ENCODE results near the gene BGLAP. TPM values are rescaled to one million over a fixed set of nuclear protein-coding genes. Genes with fewer than 3 reads are reported as not detected.
A peak's percentile ranks its signal among the peaks of the same experiment; 100 is the strongest.

Gene BGLAP
- total RNA-seq, 1 experiment from 2014 or later: 0.38 TPM

GRCh38 chr1:156258859-156259258, 16.9 kb downstream of the BGLAP start:
- H3K27me3 ChIP-seq: no peaks in the 10 kb centered on the region
- H3K4me1 ChIP-seq: peaks cover 13% of the 10 kb centered on the region
- DNase-seq: no peak
- no peak overlapping the region for H3K27ac ChIP-seq
- no peaks in the 10 kb centered on the region for H3K9me3 ChIP-seq (replicated peaks)
- H3K36me3 ChIP-seq: peaks cover 70% of the 10 kb centered on the region
- H3K4me3 ChIP-seq: no peak overlapping the region

GRCh38 chr1:156259805-156260204, 17.8 kb downstream of the BGLAP start:
- no peak overlapping the region for H3K4me3 ChIP-seq
- H3K9me3 ChIP-seq (replicated peaks): no peaks in the 10 kb centered on the region
- no peak overlapping the region for H3K27ac ChIP-seq
- DNase-seq: no peak
- peaks cover 71% of the 10 kb centered on the region for H3K36me3 ChIP-seq
- H3K4me1 ChIP-seq: peaks cover 13% of the 10 kb centered on the region
- no peaks in the 10 kb centered on the region for H3K27me3 ChIP-seq

GRCh38 chr1:156260896-156261295, 18.9 kb downstream of the BGLAP start:
- DNase-seq: peak; percentile 88 to 94
- Histone ChIP-seq H3K36me3 (peaks cover 72% of the 10 kb centered on the region), H3K4me3 (no peak overlapping the region), H3K9me3 (replicated peaks) (no peaks in the 10 kb centered on the region), H3K27ac (peak overlapping the region; percentile 43; the same call in 1 of the 2 replicates), H3K27me3 (no peaks in the 10 kb centered on the region), H3K4me1 (peaks cover 13% of the 10 kb centered on the region)

GRCh38 chr1:156262461-156263287, 20.7 kb downstream of the BGLAP start:
- H3K27me3 ChIP-seq: no peaks in the 10 kb centered on the region
- H3K4me1 ChIP-seq: peaks cover 13% of the 10 kb centered on the region
- DNase-seq: no peak
- H3K4me3 ChIP-seq: no peak overlapping the region
- H3K27ac ChIP-seq: no peak overlapping the region
- peaks cover 84% of the 10 kb centered on the region for H3K36me3 ChIP-seq
- no peaks in the 10 kb centered on the region for H3K9me3 ChIP-seq (replicated peaks)

- Histone ChIP-seq H3K36me3 (peaks cover 84% of the 10 kb centered on the region), H3K27ac (no peak overlapping the region)
- no peak for DNase-seq
Measured at GRCh38 chr1:156263288-156263655, 21.3 kb downstream of the BGLAP start.

GRCh38 chr1:156266051-156266450, 24.1 kb downstream of the BGLAP start:
- DNase-seq: no peak
- Histone ChIP-seq H3K27me3 (no peaks in the 10 kb centered on the region), H3K9me3 (replicated peaks) (no peaks in the 10 kb centered on the region), H3K4me3 (no peak overlapping the region), H3K4me1 (peaks cover 5% of the 10 kb centered on the region; the same call in 1 of the 2 replicates), H3K36me3 (peaks cover 76% of the 10 kb centered on the region), H3K27ac (no peak overlapping the region)

More at GRCh38 chr1:156263288-156263655, 21.3 kb downstream of the BGLAP start:
- Histone ChIP-seq H3K4me1 (peaks cover 13% of the 10 kb centered on the region), H3K4me3 (no peak overlapping the region), H3K27me3 (no peaks in the 10 kb centered on the region), H3K9me3 (replicated peaks) (no peaks in the 10 kb centered on the region)

- Histone ChIP-seq H3K27ac (no peak overlapping the region), H3K9me3 (replicated peaks) (no peaks in the 10 kb centered on the region), H3K27me3 (no peaks in the 10 kb centered on the region), H3K4me1 (no peaks in the 10 kb centered on the region), H3K4me3 (no peak overlapping the region), H3K36me3 (peaks cover 81% of the 10 kb centered on the region)
- no peak for DNase-seq
Measured at GRCh38 chr1:156268336-156268735, 26.4 kb downstream of the BGLAP start.

- H3K4me3 ChIP-seq: no peak overlapping the region
- H3K9me3 ChIP-seq (replicated peaks): no peaks in the 10 kb centered on the region
- H3K36me3 ChIP-seq: peaks cover 79% of the 10 kb centered on the region
- no peak for DNase-seq
- no peaks in the 10 kb centered on the region for H3K4me1 ChIP-seq
- H3K27ac ChIP-seq: no peak overlapping the region
- H3K27me3 ChIP-seq: no peaks in the 10 kb centered on the region
Measured at GRCh38 chr1:156270314-156270713, 28.3 kb downstream of the BGLAP start.

GRCh38 chr1:156276532-156276931, 34.5 kb downstream of the BGLAP start:
- Histone ChIP-seq H3K36me3 (peaks cover 60% of the 10 kb centered on the region), H3K4me1 (peaks cover 7% of the 10 kb centered on the region), H3K4me3 (no peak overlapping the region), H3K27ac (no peak overlapping the region), H3K27me3 (no peaks in the 10 kb centered on the region), H3K9me3 (replicated peaks) (no peaks in the 10 kb centered on the region)
- no peak for DNase-seq

GRCh38 chr1:156276966-156277381, 35.0 kb downstream of the BGLAP start:
- Histone ChIP-seq H3K9me3 (replicated peaks) (no peaks in the 10 kb centered on the region), H3K27me3 (no peaks in the 10 kb centered on the region), H3K27ac (no peak overlapping the region), H3K4me3 (no peak overlapping the region), H3K36me3 (peaks cover 56% of the 10 kb centered on the region), H3K4me1 (peaks cover 9% of the 10 kb centered on the region)
- DNase-seq: no peak

GRCh38 chr1:156279837-156280236, 37.9 kb downstream of the BGLAP start:
- H3K36me3 ChIP-seq: peaks cover 33% of the 10 kb centered on the region
- no peak for DNase-seq
- no peaks in the 10 kb centered on the region for H3K9me3 ChIP-seq (replicated peaks)
- H3K4me1 ChIP-seq: peaks cover 9% of the 10 kb centered on the region
- H3K4me3 ChIP-seq: no peak overlapping the region
- no peak overlapping the region for H3K27ac ChIP-seq
- no peaks in the 10 kb centered on the region for H3K27me3 ChIP-seq

- no peaks in the 10 kb centered on the region for H3K9me3 ChIP-seq (replicated peaks)
- no peaks in the 10 kb centered on the region for H3K27me3 ChIP-seq
- H3K36me3 ChIP-seq: peaks cover 22% of the 10 kb centered on the region
- peak; percentile 22 to 33 for DNase-seq
- H3K4me1 ChIP-seq: peaks cover 9% of the 10 kb centered on the region
- H3K4me3 ChIP-seq: peak overlapping the region; percentile 91
- H3K27ac ChIP-seq: no peak overlapping the region; the same call in 1 of the 2 replicates
Measured at GRCh38 chr1:156281281-156281680, 39.3 kb downstream of the BGLAP start.

- H3K27ac ChIP-seq: peak overlapping the region; percentile 87
- peak in 1 of 2 experiments; percentile 30 for DNase-seq
- H3K4me3 ChIP-seq: peak overlapping the region; percentile 91
- no peaks in the 10 kb centered on the region for H3K27me3 ChIP-seq
- H3K36me3 ChIP-seq: peaks cover 16% of the 10 kb centered on the region
- no peaks in the 10 kb centered on the region for H3K9me3 ChIP-seq (replicated peaks)
- H3K4me1 ChIP-seq: peaks cover 9% of the 10 kb centered on the region
Measured at GRCh38 chr1:156281693-156282478, 39.9 kb downstream of the BGLAP start.

- DNase-seq: peak; percentile 97 to 98
- peaks cover 13% of the 10 kb centered on the region for H3K36me3 ChIP-seq
Measured at GRCh38 chr1:156282479-156283222, 40.7 kb downstream of the BGLAP start, which contains the start of gene SMG5. TSS of gene SMG5 (minus strand) at chr1:156282825. CDS start at chr1:156282680, 145 bp downstream.

More at GRCh38 chr1:156282479-156283222, 40.7 kb downstream of the BGLAP start, which contains the start of gene SMG5:
- Histone ChIP-seq H3K27ac (peak within 1 kb of the TSS; percentile 87), H3K4me1 (peaks cover 9% of the 10 kb centered on the region), H3K4me3 (peak within 1 kb of the TSS; percentile 91), H3K27me3 (no peaks in the 10 kb centered on the region), H3K9me3 (replicated peaks) (no peaks in the 10 kb centered on the region)
